ENCODE data around the gene SH3GL1.

DNA sequence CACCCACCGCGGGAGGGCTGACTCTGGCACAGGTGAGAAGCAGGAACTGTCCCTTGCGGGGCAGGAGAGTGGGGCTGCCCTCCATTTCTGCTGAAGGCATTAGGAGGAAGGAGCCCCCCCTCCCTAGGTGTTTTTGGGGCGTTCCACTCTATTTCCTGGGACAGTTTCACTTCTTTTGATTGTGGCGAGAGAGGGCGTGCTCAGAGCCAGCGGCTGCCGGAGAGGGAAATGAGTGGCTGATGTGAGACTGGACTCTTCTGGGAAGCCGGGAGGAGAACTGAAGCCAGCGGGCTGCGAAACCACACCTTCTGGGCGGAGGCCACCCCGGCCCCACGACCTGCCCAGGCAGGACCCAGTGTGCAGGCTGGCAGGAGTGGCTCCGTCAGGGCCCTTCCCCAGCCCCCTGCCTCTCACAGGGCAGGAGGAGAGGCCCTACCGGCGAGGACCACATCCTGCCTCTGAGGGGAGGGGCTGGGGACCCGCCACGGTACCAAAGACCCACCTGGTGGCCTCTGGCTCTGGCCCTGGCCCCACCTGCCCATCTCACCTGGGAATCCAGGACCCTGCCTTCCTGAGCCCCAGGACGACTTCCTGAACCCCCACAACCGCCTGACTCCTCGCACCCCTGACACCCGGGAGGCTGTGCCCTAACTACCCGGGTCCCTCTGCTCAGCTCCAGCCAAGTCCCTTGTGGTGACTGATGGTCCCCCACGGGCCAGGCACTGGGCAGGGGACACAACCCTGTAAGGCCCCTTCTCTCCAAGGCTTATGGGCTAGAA is 31.0 kb downstream of the SH3GL1 start:
- no peak for TF ChIP-seq ZFP3 (CRISPR knock-in tag; IDR thresholded peaks at IDR 0.05)
- no peak for TF ChIP-seq ESRRG (CRISPR knock-in tag; IDR thresholded peaks at IDR 0.05)
- TF ChIP-seq, protein P1, sequence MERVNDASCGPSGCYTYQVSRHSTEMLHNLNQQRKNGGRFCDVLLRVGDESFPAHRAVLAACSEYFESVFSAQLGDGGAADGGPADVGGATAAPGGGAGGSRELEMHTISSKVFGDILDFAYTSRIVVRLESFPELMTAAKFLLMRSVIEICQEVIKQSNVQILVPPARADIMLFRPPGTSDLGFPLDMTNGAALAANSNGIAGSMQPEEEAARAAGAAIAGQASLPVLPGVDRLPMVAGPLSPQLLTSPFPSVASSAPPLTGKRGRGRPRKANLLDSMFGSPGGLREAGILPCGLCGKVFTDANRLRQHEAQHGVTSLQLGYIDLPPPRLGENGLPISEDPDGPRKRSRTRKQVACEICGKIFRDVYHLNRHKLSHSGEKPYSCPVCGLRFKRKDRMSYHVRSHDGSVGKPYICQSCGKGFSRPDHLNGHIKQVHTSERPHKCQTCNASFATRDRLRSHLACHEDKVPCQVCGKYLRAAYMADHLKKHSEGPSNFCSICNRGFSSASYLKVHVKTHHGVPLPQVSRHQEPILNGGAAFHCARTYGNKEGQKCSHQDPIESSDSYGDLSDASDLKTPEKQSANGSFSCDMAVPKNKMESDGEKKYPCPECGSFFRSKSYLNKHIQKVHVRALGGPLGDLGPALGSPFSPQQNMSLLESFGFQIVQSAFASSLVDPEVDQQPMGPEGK (CRISPR knock-in tag; IDR thresholded peaks at IDR 0.05; ENCODE audit: borderline replicate concordance): no peak
- no peak for TF ChIP-seq TOX (CRISPR knock-in tag; IDR thresholded peaks at IDR 0.05; ENCODE audit: borderline replicate concordance)
- no peak for TF ChIP-seq ZNF8 (CRISPR knock-in tag; IDR thresholded peaks at IDR 0.05)
- TF ChIP-seq, protein P2, sequence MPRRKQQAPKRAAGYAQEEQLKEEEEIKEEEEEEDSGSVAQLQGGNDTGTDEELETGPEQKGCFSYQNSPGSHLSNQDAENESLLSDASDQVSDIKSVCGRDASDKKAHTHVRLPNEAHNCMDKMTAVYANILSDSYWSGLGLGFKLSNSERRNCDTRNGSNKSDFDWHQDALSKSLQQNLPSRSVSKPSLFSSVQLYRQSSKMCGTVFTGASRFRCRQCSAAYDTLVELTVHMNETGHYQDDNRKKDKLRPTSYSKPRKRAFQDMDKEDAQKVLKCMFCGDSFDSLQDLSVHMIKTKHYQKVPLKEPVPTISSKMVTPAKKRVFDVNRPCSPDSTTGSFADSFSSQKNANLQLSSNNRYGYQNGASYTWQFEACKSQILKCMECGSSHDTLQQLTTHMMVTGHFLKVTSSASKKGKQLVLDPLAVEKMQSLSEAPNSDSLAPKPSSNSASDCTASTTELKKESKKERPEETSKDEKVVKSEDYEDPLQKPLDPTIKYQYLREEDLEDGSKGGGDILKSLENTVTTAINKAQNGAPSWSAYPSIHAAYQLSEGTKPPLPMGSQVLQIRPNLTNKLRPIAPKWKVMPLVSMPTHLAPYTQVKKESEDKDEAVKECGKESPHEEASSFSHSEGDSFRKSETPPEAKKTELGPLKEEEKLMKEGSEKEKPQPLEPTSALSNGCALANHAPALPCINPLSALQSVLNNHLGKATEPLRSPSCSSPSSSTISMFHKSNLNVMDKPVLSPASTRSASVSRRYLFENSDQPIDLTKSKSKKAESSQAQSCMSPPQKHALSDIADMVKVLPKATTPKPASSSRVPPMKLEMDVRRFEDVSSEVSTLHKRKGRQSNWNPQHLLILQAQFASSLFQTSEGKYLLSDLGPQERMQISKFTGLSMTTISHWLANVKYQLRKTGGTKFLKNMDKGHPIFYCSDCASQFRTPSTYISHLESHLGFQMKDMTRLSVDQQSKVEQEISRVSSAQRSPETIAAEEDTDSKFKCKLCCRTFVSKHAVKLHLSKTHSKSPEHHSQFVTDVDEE (CRISPR knock-in tag; IDR thresholded peaks at IDR 0.05): no peak

Data from SK-N-SH treated with all-trans-retinoic acid at 6 μM for 48 hours (cell line).